GM11168 (cell line): Measurements from ENCODE around the gene MYMK.

Source experiments
- in situ Hi-C: fragments of 300-500 bp; cut with MboI; formaldehyde crosslinking; loops from one replicate; pipeline ENCODE4 v1.12.0; 2022; ENCODE audit warnings: low sequenced_read_pairs; ENCODE audit not compliant: unreplicated experiment

MYMK gene

GRCh38 chr9:133474853-133475252 lies 49.9 kb downstream of the MYMK start:
- in situ Hi-C loops, result loop anchor here (25.0 kb wide), 1 partner anchor 288 kb away; no protein-coding TSS in a partner anchor

DNA sequence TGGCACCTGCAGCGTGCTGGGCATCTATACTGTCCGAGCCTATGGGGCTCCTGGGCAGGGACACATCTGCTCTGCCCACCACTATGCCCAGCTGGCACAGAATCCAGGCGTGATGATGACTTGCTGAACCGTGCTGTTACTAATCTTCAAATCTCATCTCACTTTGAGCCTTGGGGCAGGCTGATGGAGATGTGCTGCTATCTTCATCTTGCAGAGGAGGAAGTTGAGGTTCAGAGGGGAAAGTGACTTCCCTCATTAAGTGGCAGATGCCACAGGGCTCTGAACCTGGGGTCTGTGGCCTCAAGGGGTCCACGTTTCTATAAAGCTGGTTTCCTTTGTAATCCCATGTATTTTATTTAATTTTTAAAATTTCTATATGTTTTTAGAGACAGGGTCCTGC lies 50.5 kb downstream of the MYMK start:
- in situ Hi-C loops, result no loop called here

- in situ Hi-C loops, result no loop called here
Observed at GRCh38 chr9:133473743-133474142, 51.0 kb downstream of the MYMK start.

DNA sequence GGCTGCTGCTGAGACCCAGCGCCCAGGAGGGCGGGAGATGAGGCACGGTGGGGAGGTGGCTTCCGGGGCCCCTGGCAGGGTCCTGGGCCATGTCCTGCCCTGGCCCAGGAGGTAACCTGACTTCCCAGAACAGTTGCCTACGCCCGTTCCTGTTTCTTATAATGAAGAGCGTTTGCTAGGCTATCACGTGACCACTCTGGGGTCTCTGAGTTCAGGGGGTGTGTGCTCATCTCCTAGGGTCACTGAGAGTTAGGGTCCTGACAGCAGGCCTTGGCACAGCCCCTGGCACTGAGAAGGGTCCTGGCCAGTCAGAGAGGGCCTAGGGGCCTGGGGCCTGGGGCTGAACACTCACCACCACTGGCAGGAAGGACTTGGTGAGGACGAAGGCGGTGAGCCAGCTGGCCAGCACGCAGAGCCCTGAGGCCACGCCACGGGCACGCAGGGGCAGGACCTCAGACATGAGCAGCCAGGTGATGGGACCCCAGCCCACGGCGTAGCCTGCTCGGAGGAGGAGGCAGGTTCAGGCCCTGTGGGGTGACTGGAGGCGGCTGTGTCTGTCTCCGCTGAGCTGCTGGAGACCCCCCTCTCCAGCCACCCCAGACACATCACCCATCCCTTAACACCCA lies 51.9 kb downstream of the MYMK start:
- in situ Hi-C loops, result no loop called here

DNA sequence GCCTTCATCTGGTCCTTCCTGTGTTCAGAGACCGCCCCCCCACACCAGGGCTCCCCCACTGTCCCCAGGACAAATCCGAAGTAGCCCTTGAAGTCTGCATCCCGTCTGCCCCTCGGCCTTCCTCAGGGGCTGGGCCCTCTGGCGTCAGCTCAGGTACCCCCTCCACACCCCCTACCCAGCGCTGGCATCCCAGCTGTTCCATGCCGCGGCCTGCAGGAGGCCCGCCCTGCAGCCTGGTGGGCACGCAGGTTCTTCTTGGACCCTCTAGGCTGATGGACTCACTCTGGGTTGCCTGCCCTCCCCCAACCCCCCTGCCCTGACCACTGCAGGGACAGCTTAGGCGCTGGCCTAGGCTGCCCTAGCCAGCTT lies 52.5 kb downstream of the MYMK start:
- in situ Hi-C loops, result no loop called here

- in situ Hi-C loops, result no loop called here
Observed at GRCh38 chr9:133471551-133472276, 53.0 kb downstream of the MYMK start.

GRCh38 chr9:133470988-133471387 lies 53.8 kb downstream of the MYMK start:
- in situ Hi-C loops, result no loop called here

GRCh38 chr9:133470427-133470924 lies 54.3 kb downstream of the MYMK start:
- in situ Hi-C loops, result no loop called here

GRCh38 chr9:133468777-133469421 lies 55.9 kb downstream of the MYMK start:
- in situ Hi-C loops, result no loop called here

DNA sequence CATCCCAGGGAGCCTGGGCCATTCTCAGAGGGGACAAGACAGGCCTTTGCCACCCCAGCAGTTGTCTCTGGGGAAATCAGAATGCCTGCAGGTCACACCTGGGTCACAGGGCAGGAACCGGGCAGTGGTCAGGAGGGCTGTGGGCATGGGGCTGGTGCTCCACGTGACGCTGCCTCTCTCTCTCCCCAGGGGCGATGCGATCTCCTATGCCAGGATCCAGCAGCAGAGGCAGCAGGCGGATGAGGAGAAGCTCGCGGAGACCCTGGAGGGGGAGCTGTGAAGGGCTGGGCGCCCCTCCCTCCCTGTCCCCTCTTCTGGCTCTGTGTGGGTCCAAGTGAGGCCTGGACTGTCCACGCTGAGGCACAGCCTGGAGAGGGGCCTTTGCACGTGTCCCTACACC lies 56.4 kb downstream of the MYMK start:
- in situ Hi-C loops, result no loop called here

- in situ Hi-C loops, result no loop called here
Observed at GRCh38 chr9:133467101-133467500, 57.7 kb downstream of the MYMK start.

GRCh38 chr9:133465984-133466383 lies 58.8 kb downstream of the MYMK start:
- in situ Hi-C loops, result no loop called here

- in situ Hi-C loops, result no loop called here
Observed at GRCh38 chr9:133464638-133465037, 60.1 kb downstream of the MYMK start.
